ENCODE results near the gene ZNF750. TPM values are rescaled to one million over a fixed set of nuclear protein-coding genes. Genes with fewer than 3 reads are reported as not detected.
A peak's percentile ranks its signal among the peaks of the same experiment; 100 is the strongest.

ZNF750 gene
- total and polyA plus RNA-seq, 2 of the 13 experiments (the other 11 are each of a cell fraction or from before 2014, with no cell fraction given), result not detected

- Histone ChIP-seq H3K27ac (ENCODE audit: extremely low read length, insufficient read depth, low read length) (peak overlapping the region; percentile 35), H4K20me1 (ENCODE audit: insufficient read depth, low read length) (no peaks in the 10 kb centered on the region), H3K27me3 (ENCODE audit: control insufficient read depth in 1 of 2, insufficient read depth in 2 of 2, low read length in 2 of 2) (no peaks in the 10 kb centered on the region), H3K4me2 (ENCODE audit: low read depth, low read length) (no peak overlapping the region; the same call in 1 of the 2 replicates), H3K9me3 (ENCODE audit: low read length) (no peaks in the 10 kb centered on the region), H3K9ac (ENCODE audit: insufficient read depth, low read depth, low read length) (no peak overlapping the region), H2AFZ (ENCODE audit: low read length) (no peak overlapping the region), H3K79me2 (ENCODE audit: insufficient read depth, low read length) (no peaks in the 10 kb centered on the region), H3K4me3 (replicated peaks in 1 of 3; ENCODE audit: insufficient read depth in 1 of 3, low read depth in 2 of 3, low read length in 3 of 3) (no peak overlapping the region), H3K4me1 (ENCODE audit: insufficient read depth, low read length) (peaks cover 24% of the 10 kb centered on the region), H3K36me3 (replicated peaks in 1 of 2; ENCODE audit: control insufficient read depth in 1 of 2, insufficient read depth in 2 of 2, low read length in 2 of 2) (peaks cover 1 to 11% of the 10 kb centered on the region in 2 experiments; a peak in 3 of 5 replicates)
- TF ChIP-seq ZNF280D (CRISPR knock-in tag; IDR thresholded peaks at IDR 0.05) (no peak), FOXA1 (IDR thresholded peaks at IDR 0.05) (no peak), FOXA1 (CRISPR knock-in tag; IDR thresholded peaks at IDR 0.05) (peak; percentile 52; the same call in 1 of the 2 replicates), HNF4A (CRISPR knock-in tag; IDR thresholded peaks at IDR 0.05) (peak; percentile 37), ZBTB20 (CRISPR knock-in tag; IDR thresholded peaks at IDR 0.05; ENCODE audit: borderline replicate concordance, low read depth) (no peak), NR1H2 (CRISPR knock-in tag; IDR thresholded peaks at IDR 0.05; ENCODE audit: borderline replicate concordance, low read depth) (no peak), PTBP1 (IDR thresholded peaks at IDR 0.05; ENCODE audit: low read depth, low read length, poor library complexity, severe bottlenecking) (no peak), ZNF12 (CRISPR knock-in tag; IDR thresholded peaks at IDR 0.05) (no peak)
- DNase-seq (ENCODE audit: low spot score), result peak; percentile 32
- ChIA-PET POLR2A (no interaction called here), CTCF (ENCODE audit: low intra/inter-chr PET ratio, low total read pairs) (no interaction called here)
- in situ Hi-C loops (cut with HindIII; ENCODE audit: extremely low pct_ligation_motif_present, low pct_unique_long_range_greater_than_20kb), result no loop called here
- WGBS (ENCODE audit: low lambda C conversion rate), result 27% methylated on average over 2 of the region's 2 CpGs
- intact Hi-C loops (cut with micrococcal nuclease; ENCODE audit: unreplicated experiment), result no loop called here
- ATAC-seq, result peak; percentile 64; the same call in 2 of the 3 replicates
- FAIRE-seq, result peak; percentile 60
- BruUV-seq (replicated peaks), result no TSS peak
These were observed 18.3 kb downstream of the ZNF750 start for GRCh38 chr17:82821554-82821953.
